ENCODE data around the gene PPIP5K1. TPM values are rescaled to one million over a fixed set of nuclear protein-coding genes. Genes with fewer than 3 reads are reported as not detected.

PPIP5K1 gene
- total and polyA plus RNA-seq, 3 experiments from 2014 or later, result 7.1 to 35.6 (median 26.9) TPM

GRCh38 chr15:43487271-43487895 lies 102.6 kb downstream of the PPIP5K1 start:
- peak overlapping the region in 1 of 8 donors; percentile 0 for H3K27ac Mint-ChIP-seq
- POLR2A ChIA-PET, result no interaction called here

DNA sequence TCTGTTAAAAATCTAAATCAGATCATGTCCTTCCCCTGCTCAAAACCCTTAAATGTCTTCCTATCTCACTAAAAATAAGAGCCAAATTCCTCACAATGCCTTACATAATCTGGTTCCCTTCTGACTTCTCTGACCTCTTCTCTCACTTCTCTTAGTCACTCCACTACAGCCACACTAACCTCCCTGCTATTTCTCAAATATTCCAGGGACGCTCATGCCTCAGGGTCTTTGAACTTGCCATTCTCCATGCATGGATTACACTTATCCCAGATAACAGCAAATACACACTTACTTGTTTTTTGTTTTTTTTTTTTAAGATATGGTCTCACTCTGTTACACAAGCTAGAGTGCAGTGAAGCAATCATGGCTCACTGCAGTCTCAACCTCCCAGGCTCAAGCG lies 105.6 kb downstream of the PPIP5K1 start:
- Histone ChIP-seq H3K36me3 (ENCODE audit: insufficient read depth, low read length) (peaks cover 4% of the 10 kb centered on the region), H3K4me1 (ENCODE audit: insufficient read depth, low read length) (peaks cover 11% of the 10 kb centered on the region), H3K27ac (ENCODE audit: low read depth, low read length) (no peak overlapping the region), H3K4me3 (ENCODE audit: low read length) (no peak overlapping the region), H3K27me3 (ENCODE audit: insufficient read depth, low read length, poor library complexity, severe bottlenecking) (no peaks in the 10 kb centered on the region), H3K9me3 (ENCODE audit: low read length) (no peaks in the 10 kb centered on the region)
- Mint-ChIP-seq H3K4me1 (peaks cover 13 to 33% (median 19%) of the 10 kb centered on the region in 3 donors), H3K9me3 (no peaks in the 10 kb centered on the region), H3K36me3 (peaks cover 4 to 60% (median 9%) of the 10 kb centered on the region in 3 donors), H3K27me3 (no peaks in the 10 kb centered on the region), H3K27ac (peak overlapping the region in 5 of 8 donors; percentile 6 to 61 (median 39)), H3K4me3 (no peak overlapping the region)
- ChIA-PET POLR2A (interaction anchor here (1.4 kb wide), 1 partner anchor 27 kb away, joined by 3 read pairs; no protein-coding TSS in a partner anchor), CTCF (interaction anchor here (1.2 to 1.4 kb wide), 3 partner anchors 21 to 31 kb away, joined by 3 to 7 read pairs (median 7); no protein-coding TSS in a partner anchor)
- no peak for DNase-seq

More at GRCh38 chr15:43487271-43487895, 102.6 kb downstream of the PPIP5K1 start:
- H3K36me3 Mint-ChIP-seq, result peaks cover 0 to 61% (median 4%) of the 10 kb centered on the region in 3 donors
- no peaks in the 10 kb centered on the region for H3K27me3 Mint-ChIP-seq
- peaks cover 21% of the 10 kb centered on the region for H3K4me1 ChIP-seq (ENCODE audit: insufficient read depth, low read length)
- peaks cover 23 to 38% (median 37%) of the 10 kb centered on the region in 3 donors for H3K4me1 Mint-ChIP-seq
- no peaks in the 10 kb centered on the region for H3K36me3 ChIP-seq (ENCODE audit: insufficient read depth, low read length)
- no peaks in the 10 kb centered on the region for H3K27me3 ChIP-seq (ENCODE audit: insufficient read depth, low read length, poor library complexity, severe bottlenecking)
- no peak overlapping the region for H3K27ac ChIP-seq (ENCODE audit: low read depth, low read length)
- H3K9me3 ChIP-seq (ENCODE audit: low read length), result no peaks in the 10 kb centered on the region
- peak overlapping the region in 1 of 7 donors; percentile 43 for H3K4me3 Mint-ChIP-seq
- H3K4me3 ChIP-seq (ENCODE audit: low read length), result no peak overlapping the region
- no peaks in the 10 kb centered on the region for H3K9me3 Mint-ChIP-seq
- CTCF ChIA-PET, result no interaction called here
- no peak for DNase-seq

Other genes starting within 250 kb of the PPIP5K1 start
- gene ZSCAN29, start 219.2 kb downstream of the PPIP5K1 start, total RNA-seq, result 10 to 100 TPM; 25.3 to 26.6 TPM
- gene ZSCAN29, start 219.2 kb downstream of the PPIP5K1 start, polyA plus RNA-seq, result 7.5 TPM
- 10 to 100 TPM; 39.1 to 44.0 TPM for gene TUBGCP4, start 219.1 kb downstream of the PPIP5K1 start, total RNA-seq
- gene TUBGCP4, start 219.1 kb downstream of the PPIP5K1 start, polyA plus RNA-seq, result 11.3 TPM
- 10 to 100 TPM; 28.7 to 29.1 TPM for gene TP53BP1, start 97.1 kb downstream of the PPIP5K1 start, total RNA-seq
- gene TP53BP1, start 97.1 kb downstream of the PPIP5K1 start, polyA plus RNA-seq, result 8.2 TPM
- under 1 TPM; 0.75 to 0.92 TPM for gene MAP1A, start 72.6 kb downstream of the PPIP5K1 start, total RNA-seq
- gene MAP1A, start 72.6 kb downstream of the PPIP5K1 start, polyA plus RNA-seq, result 0.09 TPM
- gene CKMT1B, start 3.8 kb upstream of the PPIP5K1 start, total RNA-seq, result not detected
- not detected for gene CKMT1B, start 3.8 kb upstream of the PPIP5K1 start, polyA plus RNA-seq
- gene STRC, start 28.6 kb upstream of the PPIP5K1 start, total RNA-seq, result under 1 TPM; 0.27 to 0.63 TPM
- gene STRC, start 28.6 kb upstream of the PPIP5K1 start, polyA plus RNA-seq, result not detected
- gene CATSPER2, start 58.6 kb upstream of the PPIP5K1 start, total RNA-seq, result 1 to 10 TPM in 1 of 2 experiments, under 1 TPM in 1; 0.77 to 1.1 TPM
- gene CATSPER2, start 58.6 kb upstream of the PPIP5K1 start, polyA plus RNA-seq, result 3.1 TPM
- not detected for gene CKMT1A, start 103.7 kb upstream of the PPIP5K1 start, total RNA-seq
- gene CKMT1A, start 103.7 kb upstream of the PPIP5K1 start, polyA plus RNA-seq, result not detected
- 100 to 1,000 TPM; 336 to 338 TPM for gene PDIA3, start 156.2 kb upstream of the PPIP5K1 start, total RNA-seq
- gene PDIA3, start 156.2 kb upstream of the PPIP5K1 start, polyA plus RNA-seq, result 383 TPM
- gene ELL3, start 186.8 kb upstream of the PPIP5K1 start, total RNA-seq, result 1 to 10 TPM in 1 of 2 experiments, under 1 TPM in 1; 0.49 to 1.8 TPM
- 0.24 TPM for gene ELL3, start 186.8 kb upstream of the PPIP5K1 start, polyA plus RNA-seq
- 100 to 1,000 TPM; 624 to 632 TPM for gene SERF2, start 202.1 kb upstream of the PPIP5K1 start, total RNA-seq
- gene SERF2, start 202.1 kb upstream of the PPIP5K1 start, polyA plus RNA-seq, result 1,932 TPM
- under 1 TPM; 0.20 to 0.26 TPM for gene SERINC4, start 210.0 kb upstream of the PPIP5K1 start, total RNA-seq
- 2.2 TPM for gene SERINC4, start 210.0 kb upstream of the PPIP5K1 start, polyA plus RNA-seq
- 10 to 100 TPM; 28.5 to 32.7 TPM for gene HYPK, start 210.4 kb upstream of the PPIP5K1 start, total RNA-seq
- gene HYPK, start 210.4 kb upstream of the PPIP5K1 start, polyA plus RNA-seq, result 11.9 TPM
- 10 to 100 TPM; 49.8 to 50.1 TPM for gene MFAP1, start 234.5 kb upstream of the PPIP5K1 start, total RNA-seq
- 16.8 TPM for gene MFAP1, start 234.5 kb upstream of the PPIP5K1 start, polyA plus RNA-seq
- 10 to 100 TPM; 71.4 to 75.6 TPM for gene WDR76, start 236.8 kb upstream of the PPIP5K1 start, total RNA-seq
- gene WDR76, start 236.8 kb upstream of the PPIP5K1 start, polyA plus RNA-seq, result 7.5 TPM

Measured in CD8-positive, alpha-beta memory T cell (primary cell).